Measurements from ENCODE around the gene MKS1. TPM values are rescaled to one million over a fixed set of nuclear protein-coding genes. Genes with fewer than 3 reads are reported as not detected.

Gene MKS1
- 10 to 100 TPM in 8 of 9 donors, 1 to 10 TPM in 1; 9.1 to 21.1 (median 14.8) TPM for total RNA-seq
- 10 to 100 TPM; 11.8 to 28.2 (median 20.7) TPM for polyA plus RNA-seq
- long read RNA-seq, donor 1, partial matches to known transcripts, result 0 of 4 reads
- long read RNA-seq, donor 1, other reads (novel, unspliced or antisense), result 0 of 4 reads
- long read RNA-seq, donor 2, partial matches to known transcripts, result 0 of 3 reads
- long read RNA-seq, donor 2, other reads (novel, unspliced or antisense), result 0 of 3 reads
- long read RNA-seq, donor 3, result 0 reads
- long read RNA-seq, donor 4, transcript MKS1-202 (18 exons, 2,397 nt), result major isoform, 5 of 13 reads
- long read RNA-seq, donor 4, partial matches to known transcripts, result 1 of 13 reads
- long read RNA-seq, donor 4, other reads (novel, unspliced or antisense), result 4 of 13 reads
- long read RNA-seq, donor 5, transcript MKS1-202 (18 exons, 2,397 nt), result major isoform, 38 of 57 reads
- long read RNA-seq, donor 5, partial matches to known transcripts, result 2 of 57 reads
- long read RNA-seq, donor 5, other reads (novel, unspliced or antisense), result 17 of 57 reads
- long read RNA-seq, donor 6, partial matches to known transcripts, result 0 of 4 reads
- long read RNA-seq, donor 6, other reads (novel, unspliced or antisense), result 1 of 4 reads
- long read RNA-seq, donor 7, result 0 reads
- long read RNA-seq, donor 8, partial matches to known transcripts, result 0 of 3 reads
- long read RNA-seq, donor 8, other reads (novel, unspliced or antisense), result 0 of 3 reads
- long read RNA-seq, donor 9, partial matches to known transcripts, result 0 of 2 reads
- long read RNA-seq, donor 9, other reads (novel, unspliced or antisense), result 0 of 2 reads
- long read RNA-seq, donor 10, partial matches to known transcripts, result 0 of 2 reads
- long read RNA-seq, donor 10, other reads (novel, unspliced or antisense), result 0 of 2 reads

GRCh38 chr17:58219007-58219788 lies at the start of gene MKS1:
Gene MKS1 (minus strand): TSS chr17:58219255. CDS start chr17:58219230, 25 bp downstream.
- Histone ChIP-seq H3K27ac (peak within 1 kb of the TSS in 3 of 5 donors; percentile 39 to 76 (median 60)), H3K4me3 (peak within 1 kb of the TSS; percentile 21 to 81 (median 62)), H3K27me3 (no peaks in the 10 kb centered on the region), H3K4me1 (replicated peaks in 1 of 2) (peaks cover 0 to 10% of the 10 kb centered on the region in 2 donors), H3K9me3 (replicated peaks in 1 of 3) (peaks cover 0 to 4% (median 0%) of the 10 kb centered on the region in 3 donors), H3K36me3 (replicated peaks in 1 of 2) (peaks cover 0 to 9% of the 10 kb centered on the region in 2 donors)
- peak; percentile 16 to 65 for TF ChIP-seq POLR2A (IDR thresholded peaks at IDR 0.05)
- TF ChIP-seq CTCF (IDR thresholded peaks at IDR 0.05), result peak; percentile 52 to 85 (median 74)
- WGBS, 4 donors, result 1 to 9% (median 3%) methylated on average over 19 to 56 of the region's 56 CpGs
- DNase-seq, result peak; percentile 94 to 98 (median 95)
- intact Hi-C loops (cut with DNase I), result no loop called here

GRCh38 chr17:58268326-58268725 lies 49.3 kb upstream of the MKS1 start:
- peaks cover 20% of the 10 kb centered on the region for H3K27me3 ChIP-seq
- no peaks in the 10 kb centered on the region for H3K36me3 ChIP-seq (replicated peaks in 1 of 2)
- intact Hi-C loops (cut with DNase I), result no loop called here
- TF ChIP-seq CTCF (IDR thresholded peaks at IDR 0.05) (no peak), POLR2A (IDR thresholded peaks at IDR 0.05) (no peak)
- H3K4me3 ChIP-seq, result no peak overlapping the region
- H3K9me3 ChIP-seq (replicated peaks in 1 of 3), result no peaks in the 10 kb centered on the region
- 76 to 86% (median 83%) methylated on average over 12 of the region's 12 CpGs for WGBS, 4 donors
- peak in 2 of 7 donors; percentile 14 to 15 for DNase-seq
- H3K27ac ChIP-seq, result no peak overlapping the region
- no peaks in the 10 kb centered on the region for H3K4me1 ChIP-seq (replicated peaks in 1 of 2)

- intact Hi-C loops (cut with DNase I), result no loop called here
- 65 to 83% (median 75%) methylated on average over 13 to 22 of the region's 22 CpGs for WGBS, 4 donors
- no peaks in the 10 kb centered on the region for H3K36me3 ChIP-seq (replicated peaks in 1 of 2)
- H3K9me3 ChIP-seq (replicated peaks in 1 of 3), result no peaks in the 10 kb centered on the region
- TF ChIP-seq POLR2A (IDR thresholded peaks at IDR 0.05) (no peak), CTCF (IDR thresholded peaks at IDR 0.05) (no peak)
- DNase-seq, result peak in 2 of 7 donors; percentile 9 to 27
- H3K27ac ChIP-seq, result no peak overlapping the region
- H3K4me3 ChIP-seq, result no peak overlapping the region
- H3K4me1 ChIP-seq (replicated peaks in 1 of 2), result no peaks in the 10 kb centered on the region
- peaks cover 24% of the 10 kb centered on the region for H3K27me3 ChIP-seq
These were observed 48.6 kb upstream of the MKS1 start for GRCh38 chr17:58267347-58268324.

Data from adrenal gland (tissue), 19 donors.